NB4 (cell line): ENCODE data around the gene RUVBL2.

ENCODE experiments used
- POLR2A ChIP-seq: IDR thresholded peaks from 2 replicates; pipeline ENCODE4 v1.6.1; 2011; ENCODE audit warnings: mild to moderate bottlenecking; ENCODE audit not compliant: insufficient read length; ENCODE audit errors: extremely low read depth
- TF ChIP-seq, protein P1 (sequence below): IDR thresholded peaks from one replicate; pipeline ENCODE4 v1.5.1; 2012; ENCODE audit warnings: low read depth, low read length

GRCh38 chr19:48992581-48993174 lies 1.0 kb upstream of the RUVBL2 start:
- TF ChIP-seq, protein P1, sequence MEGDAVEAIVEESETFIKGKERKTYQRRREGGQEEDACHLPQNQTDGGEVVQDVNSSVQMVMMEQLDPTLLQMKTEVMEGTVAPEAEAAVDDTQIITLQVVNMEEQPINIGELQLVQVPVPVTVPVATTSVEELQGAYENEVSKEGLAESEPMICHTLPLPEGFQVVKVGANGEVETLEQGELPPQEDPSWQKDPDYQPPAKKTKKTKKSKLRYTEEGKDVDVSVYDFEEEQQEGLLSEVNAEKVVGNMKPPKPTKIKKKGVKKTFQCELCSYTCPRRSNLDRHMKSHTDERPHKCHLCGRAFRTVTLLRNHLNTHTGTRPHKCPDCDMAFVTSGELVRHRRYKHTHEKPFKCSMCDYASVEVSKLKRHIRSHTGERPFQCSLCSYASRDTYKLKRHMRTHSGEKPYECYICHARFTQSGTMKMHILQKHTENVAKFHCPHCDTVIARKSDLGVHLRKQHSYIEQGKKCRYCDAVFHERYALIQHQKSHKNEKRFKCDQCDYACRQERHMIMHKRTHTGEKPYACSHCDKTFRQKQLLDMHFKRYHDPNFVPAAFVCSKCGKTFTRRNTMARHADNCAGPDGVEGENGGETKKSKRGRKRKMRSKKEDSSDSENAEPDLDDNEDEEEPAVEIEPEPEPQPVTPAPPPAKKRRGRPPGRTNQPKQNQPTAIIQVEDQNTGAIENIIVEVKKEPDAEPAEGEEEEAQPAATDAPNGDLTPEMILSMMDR, result no peak
- no peak for TF ChIP-seq POLR2A
